PC-9 (cell line): ENCODE measurements around the gene ADAMTS19. TPM values are rescaled to one million over a fixed set of nuclear protein-coding genes. Genes with fewer than 3 reads are reported as not detected.
"Not testable (repeated sequence)": the region's sequence is repeated elsewhere in the genome, so short reads cannot be mapped to it uniquely, and the experiment has no call there.

Source experiments
- BruUV-seq: library from RNA; stranded (reverse); fragments of 400-500 nt; replicated peaks from 2 replicates; lab custom pipeline; 2021; lab: Mats Ljungman, UMichigan
- CTCF ChIA-PET: fragments of 300-600 bp; sonication (Branson Sonifier 250); formaldehyde crosslinking; loops from one replicate; lab custom pipeline; 2022; ENCODE audit warnings: antibody characterized with exemption; lab: Charles Lee
- POLR2A ChIA-PET: fragments of 300-600 bp; sonication (Branson Sonifier 250); formaldehyde crosslinking; loops from one replicate; lab custom pipeline; 2022; ENCODE audit warnings: antibody characterized with exemption; ENCODE audit not compliant: unreplicated experiment; lab: Charles Lee
- DNase-seq, 2 experiments: peaks; one replicate each; pipeline versions ENCODE4 v3.0.0 to v3.0.0-alpha.2; 2015 to 2022; ENCODE audit warnings: mixed read lengths in 1 of 2
- H2AFZ ChIP-seq: fragments of 200-600 bp; sonication (generic); 2 replicates; pipeline ENCODE4 v1.8.1; 2017; ENCODE audit warnings: antibody characterized with exemption
- H3F3A ChIP-seq: fragments of 200-600 bp; sonication (generic); 2 replicates; pipeline ENCODE4 v1.8.1; 2017; ENCODE audit warnings: antibody characterized with exemption, mild to moderate bottlenecking, low read depth; ENCODE audit not compliant: insufficient read depth
- H3K27ac ChIP-seq: fragments of 200-600 bp; sonication (generic); 2 replicates; pipeline ENCODE4 v1.6.1; 2016; ENCODE audit warnings: mixed run types
- H3K27me3 ChIP-seq: fragments of 200-600 bp; sonication (generic); 2 replicates; pipeline ENCODE4 v1.6.1; 2016; ENCODE audit warnings: low read depth, mixed run types; ENCODE audit not compliant: insufficient read depth
- H3K36me3 ChIP-seq: fragments of 200-600 bp; sonication (generic); 2 replicates; pipeline ENCODE4 v1.6.1; 2016; ENCODE audit warnings: low read depth, mixed run types
- H3K4me1 ChIP-seq: fragments of 200-600 bp; sonication (generic); replicated peaks from 2 replicates; pipeline ENCODE4 v1.6.1; 2016; ENCODE audit warnings: mixed run types; ENCODE audit not compliant: insufficient read depth
- H3K4me2 ChIP-seq: fragments of 200-600 bp; sonication (generic); 2 replicates; pipeline ENCODE4 v1.6.1; 2017; ENCODE audit warnings: mixed run types
- H3K4me3 ChIP-seq: fragments of 200-600 bp; sonication (generic); 2 replicates; pipeline ENCODE4 v1.6.1; 2016; ENCODE audit warnings: mixed run types
- H3K79me2 ChIP-seq: fragments of 200-600 bp; sonication (generic); 2 replicates; pipeline ENCODE4 v1.6.1; 2017; ENCODE audit warnings: low read depth, mixed run types
- H3K9me2 ChIP-seq: fragments of 200-600 bp; sonication (generic); 2 replicates; pipeline ENCODE4 v1.8.1; 2017; ENCODE audit warnings: mild to moderate bottlenecking; ENCODE audit not compliant: insufficient read depth
- H3K9me3 ChIP-seq: fragments of 200-600 bp; sonication (generic); 2 replicates; pipeline ENCODE4 v1.8.1; 2016; ENCODE audit warnings: low read depth; ENCODE audit not compliant: insufficient read depth
- H4K20me1 ChIP-seq: fragments of 200-600 bp; sonication (generic); 2 replicates; pipeline ENCODE4 v1.8.1; 2017; ENCODE audit not compliant: insufficient read depth
- EZH2 ChIP-seq: fragments of 200-600 bp; sonication (generic); IDR thresholded peaks from 2 replicates; pipeline ENCODE4 v1.8.0; 2017; ENCODE audit warnings: antibody characterized with exemption, low read depth
- intact Hi-C: fragments of 100-400 bp; cut with micrococcal nuclease; formaldehyde crosslinking; loops from one replicate; pipeline ENCODE4 v1.10.0; 2022; ENCODE audit not compliant: unreplicated experiment
- total RNA-seq: library from RNA; stranded (reverse); gene quantifications from 2 replicates; pipeline ENCODE4 v1.2.3, GENCODE V29; 2021
- TF ChIP-seq, protein P1 (sequence below): fragments of 200-600 bp; sonication (generic); conservative IDR thresholded peaks from 2 replicates; pipeline ENCODE4 v1.6.1; 2017; ENCODE audit warnings: mixed run types, antibody characterized with exemption, mild to moderate bottlenecking, moderate library complexity

ADAMTS19 gene
- total RNA-seq, 1 experiment from 2014 or later: not detected

DNA sequence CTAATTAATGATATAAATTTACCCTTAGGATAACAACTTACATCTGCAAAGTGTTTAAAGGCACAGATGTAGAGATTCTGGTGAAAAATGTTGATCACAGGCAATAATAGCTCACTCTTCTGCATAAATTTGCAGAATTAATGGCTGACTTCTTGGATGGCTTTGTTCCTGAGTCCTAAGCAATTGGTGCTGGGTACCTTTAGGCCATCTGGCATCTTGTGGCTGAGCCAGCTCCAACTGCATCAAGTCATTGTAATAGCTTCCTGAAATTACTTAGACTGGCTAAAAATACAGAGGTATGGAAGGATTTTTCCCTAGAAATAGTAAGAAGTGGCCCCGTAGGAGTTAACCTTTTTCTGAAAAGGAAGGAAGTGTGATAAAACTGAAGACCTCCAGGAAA lies 169.5 kb downstream of the ADAMTS19 start:
- Histone ChIP-seq H4K20me1 (no peaks in the 10 kb centered on the region), H3K9me2 (no peaks in the 10 kb centered on the region), H2AFZ (no peak overlapping the region), H3K36me3 (no peaks in the 10 kb centered on the region), H3K79me2 (no peaks in the 10 kb centered on the region), H3F3A (no peaks in the 10 kb centered on the region), H3K27me3 (no peaks in the 10 kb centered on the region), H3K9me3 (no peaks in the 10 kb centered on the region), H3K4me2 (no peak overlapping the region), H3K4me1 (no peaks in the 10 kb centered on the region), H3K4me3 (no peak overlapping the region), H3K27ac (no peak overlapping the region)
- no peak for DNase-seq
- ChIA-PET CTCF (no interaction called here), POLR2A (no interaction called here)
- TF ChIP-seq, protein P1, sequence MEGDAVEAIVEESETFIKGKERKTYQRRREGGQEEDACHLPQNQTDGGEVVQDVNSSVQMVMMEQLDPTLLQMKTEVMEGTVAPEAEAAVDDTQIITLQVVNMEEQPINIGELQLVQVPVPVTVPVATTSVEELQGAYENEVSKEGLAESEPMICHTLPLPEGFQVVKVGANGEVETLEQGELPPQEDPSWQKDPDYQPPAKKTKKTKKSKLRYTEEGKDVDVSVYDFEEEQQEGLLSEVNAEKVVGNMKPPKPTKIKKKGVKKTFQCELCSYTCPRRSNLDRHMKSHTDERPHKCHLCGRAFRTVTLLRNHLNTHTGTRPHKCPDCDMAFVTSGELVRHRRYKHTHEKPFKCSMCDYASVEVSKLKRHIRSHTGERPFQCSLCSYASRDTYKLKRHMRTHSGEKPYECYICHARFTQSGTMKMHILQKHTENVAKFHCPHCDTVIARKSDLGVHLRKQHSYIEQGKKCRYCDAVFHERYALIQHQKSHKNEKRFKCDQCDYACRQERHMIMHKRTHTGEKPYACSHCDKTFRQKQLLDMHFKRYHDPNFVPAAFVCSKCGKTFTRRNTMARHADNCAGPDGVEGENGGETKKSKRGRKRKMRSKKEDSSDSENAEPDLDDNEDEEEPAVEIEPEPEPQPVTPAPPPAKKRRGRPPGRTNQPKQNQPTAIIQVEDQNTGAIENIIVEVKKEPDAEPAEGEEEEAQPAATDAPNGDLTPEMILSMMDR: no peak
- TF ChIP-seq EZH2: no peak
- BruUV-seq: no TSS peak
- intact Hi-C loops: no loop called here

DNA sequence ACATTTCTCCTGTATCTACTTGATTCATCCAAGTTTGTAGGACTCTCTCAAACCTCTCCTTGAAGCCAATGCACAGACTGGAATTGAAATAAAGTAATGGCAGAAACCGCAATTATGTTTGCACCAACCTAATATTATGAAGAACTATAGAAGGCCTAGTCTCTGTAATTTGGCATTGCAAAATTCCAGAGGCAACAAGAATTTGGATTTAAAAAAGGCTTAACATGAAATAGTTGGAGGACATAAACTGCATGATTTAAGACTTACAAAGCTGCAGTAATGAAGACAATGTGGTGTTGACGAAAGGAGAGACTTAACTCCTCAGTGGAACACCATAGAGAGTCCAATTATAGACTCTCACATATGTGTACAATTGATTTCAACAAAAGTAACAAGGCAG lies 170.0 kb downstream of the ADAMTS19 start:
- intact Hi-C loops: no loop called here
- POLR2A ChIA-PET: no interaction called here
- no peak overlapping the region for H3K4me3 ChIP-seq
- no peak overlapping the region for H2AFZ ChIP-seq
- CTCF ChIA-PET: no interaction called here
- no peaks in the 10 kb centered on the region for H3K79me2 ChIP-seq
- H4K20me1 ChIP-seq: no peaks in the 10 kb centered on the region
- H3K36me3 ChIP-seq: no peaks in the 10 kb centered on the region
- H3K27ac ChIP-seq: no peak overlapping the region
- no TSS peak for BruUV-seq
- no peaks in the 10 kb centered on the region for H3K27me3 ChIP-seq
- no peaks in the 10 kb centered on the region for H3K9me2 ChIP-seq
- no peak for DNase-seq
- H3K9me3 ChIP-seq: no peaks in the 10 kb centered on the region
- H3F3A ChIP-seq: no peaks in the 10 kb centered on the region
- TF ChIP-seq EZH2: no peak
- TF ChIP-seq, protein P1: no peak
- no peak overlapping the region for H3K4me2 ChIP-seq
- H3K4me1 ChIP-seq: no peaks in the 10 kb centered on the region

DNA sequence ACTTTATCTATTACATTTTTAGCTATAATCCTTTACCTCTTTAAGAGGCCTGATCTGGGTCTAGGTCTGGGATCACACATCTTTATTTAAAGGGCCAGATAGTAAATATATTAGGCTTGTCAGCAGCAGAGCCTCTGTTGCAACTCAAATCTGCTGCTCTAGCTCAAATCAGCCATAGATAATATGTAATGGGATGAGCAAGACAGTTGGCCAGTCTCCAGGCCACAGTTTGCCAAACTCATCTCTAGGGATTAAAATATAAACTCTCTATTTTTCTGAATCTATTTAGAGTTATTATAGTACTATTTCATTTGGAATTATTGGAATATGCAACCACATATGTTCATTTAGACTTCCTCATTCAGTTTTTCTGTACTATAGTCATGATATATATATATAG lies 171.9 kb downstream of the ADAMTS19 start:
- Histone ChIP-seq H3K27ac (no peak overlapping the region), H3K36me3 (no peaks in the 10 kb centered on the region), H3K27me3 (no peaks in the 10 kb centered on the region), H3K79me2 (no peaks in the 10 kb centered on the region), H2AFZ (no peak overlapping the region), H3K9me3 (no peaks in the 10 kb centered on the region), H3F3A (no peaks in the 10 kb centered on the region), H3K4me1 (no peaks in the 10 kb centered on the region), H3K4me2 (no peak overlapping the region), H3K4me3 (no peak overlapping the region), H3K9me2 (no peaks in the 10 kb centered on the region), H4K20me1 (no peaks in the 10 kb centered on the region)
- ChIA-PET CTCF (no interaction called here), POLR2A (no interaction called here)
- DNase-seq: no peak
- intact Hi-C loops: no loop called here
- no TSS peak for BruUV-seq
- TF ChIP-seq EZH2: no peak
- TF ChIP-seq, protein P1: no peak

DNA sequence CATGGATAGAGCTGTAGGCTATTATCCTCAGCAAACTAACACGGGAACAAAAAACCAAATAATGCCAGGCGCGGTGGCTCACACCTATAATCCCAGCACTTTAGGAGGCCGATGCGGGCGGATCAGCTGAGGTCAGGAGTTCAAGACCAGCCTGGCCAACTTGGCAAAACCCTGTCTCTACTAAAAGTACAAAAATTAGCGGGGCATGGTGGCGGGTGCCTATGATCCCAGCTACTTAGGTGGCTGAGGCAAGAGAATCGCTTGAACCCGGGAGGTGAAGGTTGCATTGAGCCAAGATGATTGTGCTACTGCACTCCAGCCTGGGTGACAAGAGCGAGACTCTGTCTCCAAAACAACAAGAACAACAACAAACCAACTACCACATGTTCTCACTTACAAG lies 177.4 kb downstream of the ADAMTS19 start:
- CTCF ChIA-PET, H3K4me2 ChIP-seq, DNase-seq, H3K27me3 ChIP-seq, H3K9me3 ChIP-seq, H3F3A ChIP-seq, intact Hi-C loops, H3K9me2 ChIP-seq, H3K36me3 ChIP-seq, H3K79me2 ChIP-seq, H2AFZ ChIP-seq, BruUV-seq, H4K20me1 ChIP-seq, POLR2A ChIA-PET, H3K4me3 ChIP-seq, H3K27ac ChIP-seq, H3K4me1 ChIP-seq: not testable (repeated sequence)
